Measurements from ENCODE around the gene PLCB1. TPM values are rescaled to one million over a fixed set of nuclear protein-coding genes. Genes with fewer than 3 reads are reported as not detected.

Gene PLCB1
- total and polyA plus RNA-seq, 2 of the 4 experiments (the other 2 are of a cell fraction), result 5.6 to 16.1 TPM

GRCh38 chr20:8476021-8476420 lies 344.0 kb downstream of the PLCB1 start:
- peaks cover 0 to 7% of the 10 kb centered on the region in 2 experiments; a peak in 2 of 4 replicates for H3K79me1 ChIP-seq (ENCODE audit: low read depth in 1 of 2, low read length in 2 of 2)
- no peak overlapping the region for H3K27ac ChIP-seq (ENCODE audit: insufficient read depth, low read length)
- no peak overlapping the region for H2AK5ac ChIP-seq (ENCODE audit: low read depth, low read length)
- H3K4me3 ChIP-seq (ENCODE audit: insufficient read depth, low read depth, low read length), result no peak overlapping the region
- intact Hi-C loops (cut with micrococcal nuclease) (no loop called here), dilution Hi-C loops (cut with HindIII; ENCODE audit: low sequenced_read_pairs, unreplicated experiment) (no loop called here), in situ Hi-C loops (cut with MboI; ENCODE audit: low sequenced_read_pairs) (no loop called here)
- no peak overlapping the region for H2AFZ ChIP-seq (replicated peaks; ENCODE audit: low read length, poor library complexity)
- TF ChIP-seq CHD1 (IDR thresholded peaks at IDR 0.05; ENCODE audit: low read depth, low read length), result no peak
- no peak for TF ChIP-seq MAFK (IDR thresholded peaks at IDR 0.05; ENCODE audit: low read depth, low read length)
- H3K4me2 ChIP-seq (ENCODE audit: low read depth, low read length), result no peak overlapping the region
- H4K8ac ChIP-seq (ENCODE audit: low read depth in 2 of 2, low read length in 2 of 2), result no peak overlapping the region
- H3K14ac ChIP-seq (replicated peaks; ENCODE audit: low read depth, low read length), result no peak overlapping the region
- H3K9me3 ChIP-seq (ENCODE audit: control insufficient read depth, insufficient read depth, low read length), result no peaks in the 10 kb centered on the region
- H3K27me3 ChIP-seq (ENCODE audit: control insufficient read depth, insufficient read depth, low read length), result no peaks in the 10 kb centered on the region
- no peak overlapping the region for H4K5ac ChIP-seq (ENCODE audit: low read depth, low read length)
- H3K18ac ChIP-seq (ENCODE audit: low read depth, low read length), result no peak overlapping the region
- DNase-seq, result peak; percentile 11
- no peaks in the 10 kb centered on the region for H3K4me1 ChIP-seq (ENCODE audit: control insufficient read depth, insufficient read depth, low read length)
- no TSS peak for BruUV-seq (replicated peaks)
- CTCF ChIA-PET, result no interaction called here
- WGBS, 2 experiments (ENCODE audit: extremely low coverage in 2 of 2, insufficient read length in 1 of 2), result no CpG with 5 or more reads among the region's 2 CpGs
- no peak overlapping the region for H2AK9ac ChIP-seq (replicated peaks; ENCODE audit: low read depth, low read length, poor library complexity)
- no peak overlapping the region for H2BK5ac ChIP-seq (ENCODE audit: low read depth, low read length, poor library complexity, severe bottlenecking)
- H3K56ac ChIP-seq (ENCODE audit: extremely low read depth, insufficient read depth, low read length), result no peak overlapping the region
- no peak overlapping the region for H2BK15ac ChIP-seq (ENCODE audit: low read depth, low read length)
- H4K91ac ChIP-seq (ENCODE audit: insufficient read depth, low read depth, low read length), result no peak overlapping the region
- H2BK20ac ChIP-seq (ENCODE audit: low read depth, low read length), result no peak overlapping the region
- H4K20me1 ChIP-seq (ENCODE audit: insufficient read depth, low read length), result no peaks in the 10 kb centered on the region
- H3K9ac ChIP-seq (ENCODE audit: low read depth, low read length), result no peak overlapping the region
- no peak for ATAC-seq (ENCODE audit: low read depth)
- no peak overlapping the region for H3K23ac ChIP-seq (ENCODE audit: low read depth, low read length)
- H3K9me1 ChIP-seq (ENCODE audit: insufficient read depth, low read length), result no peaks in the 10 kb centered on the region
- H2BK120ac ChIP-seq (ENCODE audit: low read depth, low read length), result no peak overlapping the region
- POLR2A ChIA-PET (ENCODE audit: unreplicated experiment), result no interaction called here
- no peak overlapping the region for H3K4ac ChIP-seq (ENCODE audit: low read depth, low read length)
- no peaks in the 10 kb centered on the region for H3K36me3 ChIP-seq (ENCODE audit: control insufficient read depth, insufficient read depth, low read length)
